ENCODE results near the gene PRKCZ. TPM values are rescaled to one million over a fixed set of nuclear protein-coding genes. Genes with fewer than 3 reads are reported as not detected.

Gene PRKCZ
- total and polyA plus RNA-seq, 9 of the 15 experiments (the other 6 are each of a cell fraction or from before 2014, with no cell fraction given) = 0.07 to 3.1 (median 1.3) TPM

- TF ChIP-seq CREB5 (CRISPR knock-in tag; IDR thresholded peaks at IDR 0.05) = no peak
- TF ChIP-seq KAT8 (IDR thresholded peaks at IDR 0.05; ENCODE audit: low read depth) = no peak
- TF ChIP-seq RUNX1 (IDR thresholded peaks at IDR 0.05; ENCODE audit: low read depth) = no peak
- no peak for TF ChIP-seq PTTG1 (tag; IDR thresholded peaks at IDR 0.05; ENCODE audit: low read depth)
- no peak for TF ChIP-seq SNRNP70 (optimal IDR thresholded peaks at IDR 0.05; ENCODE audit: low read depth, low read length)
- TF ChIP-seq GATAD2B (IDR thresholded peaks at IDR 0.05; ENCODE audit: borderline replicate concordance) = no peak
- TF ChIP-seq FOXO4 (CRISPR knock-in tag; IDR thresholded peaks at IDR 0.05) = no peak
- no peak for TF ChIP-seq BACH1 (tag; IDR thresholded peaks at IDR 0.05)
- TF ChIP-seq ZBTB12 (CRISPR knock-in tag; IDR thresholded peaks at IDR 0.05) = peak; percentile 56
- no peak for TF ChIP-seq PHB2 (IDR thresholded peaks at IDR 0.05; ENCODE audit: low read depth)
- TF ChIP-seq E2F1 (CRISPR knock-in tag; IDR thresholded peaks at IDR 0.05) = peak; percentile 78
- no peak for TF ChIP-seq SIX5 (IDR thresholded peaks at IDR 0.05; ENCODE audit: borderline replicate concordance in 1 of 2, insufficient read depth in 1 of 2, low read depth in 1 of 2, low read length in 2 of 2)
- TF ChIP-seq SREBF1 (IDR thresholded peaks at IDR 0.05; ENCODE audit: borderline replicate concordance, low read depth, low read length) = no peak
- no peak for TF ChIP-seq ARID1B (IDR thresholded peaks at IDR 0.05)
- TF ChIP-seq ARID3A (IDR thresholded peaks at IDR 0.05; ENCODE audit: borderline replicate concordance, low read depth, low read length) = no peak
- no peak for TF ChIP-seq MTA1 (IDR thresholded peaks at IDR 0.05; ENCODE audit: borderline replicate concordance)
Observed at GRCh38 chr1:2189459-2190425, 139.5 kb downstream of the PRKCZ start (continued).
